Lower leg skin (tissue), 4 donors: Measurements from ENCODE around the gene EMB. TPM values are rescaled to one million over a fixed set of nuclear protein-coding genes. Genes with fewer than 3 reads are reported as not detected.

ENCODE experiments used
- DNase-seq, 2 donors: peaks; one replicate each; pipeline ENCODE4 v3.0.0-alpha.2; 2019; ENCODE audit warnings: low spot score in 2 of 2
- H3K4me3 ChIP-seq: fragments of 200-600 bp; sonication (generic); 2 replicates; pipeline ENCODE4 v1.5.1; 2017; ENCODE audit warnings: mild to moderate bottlenecking, low read depth; ENCODE audit not compliant: poor library complexity, severe bottlenecking
- POLR2A ChIP-seq, 2 donors: fragments of 450-650 bp; IDR thresholded peaks; one replicate each; pipeline ENCODE4 v1.6.1; 2016 to 2017; ENCODE audit warnings: antibody characterized with exemption in 2 of 2, mild to moderate bottlenecking in 1 of 2, moderate library complexity in 1 of 2
- WGBS, 2 donors: methylation state at CpG; one replicate each; pipeline ENCODE4 v1.1.5; 2018; 5-methylcytosine and 5-hydroxymethylcytosine counted together
- intact Hi-C: fragments of 100-400 bp; cut with DNase I; formaldehyde crosslinking; loops from one replicate; pipeline ENCODE4 v1.15.0; 2023; ENCODE audit warnings: low total_unique reads
- total RNA-seq, 4 donors: library from RNA; depleted of rRNA; stranded (reverse); fragments of >200 nt; gene quantifications; one replicate each; pipeline ENCODE4 v1.1.0, GENCODE V29; 2016
- TF ChIP-seq, protein P1 (sequence below), 3 donors: fragments of 450-650 bp; IDR thresholded peaks; one replicate each; pipeline ENCODE4 v1.5.1; 2016; ENCODE audit warnings: antibody characterized with exemption in 3 of 3, mild to moderate bottlenecking in 3 of 3, moderate library complexity in 2 of 3

The EMB gene
- total RNA-seq, 4 donors from 2014 or later, result 20.0 to 69.2 (median 35.2) TPM

DNA sequence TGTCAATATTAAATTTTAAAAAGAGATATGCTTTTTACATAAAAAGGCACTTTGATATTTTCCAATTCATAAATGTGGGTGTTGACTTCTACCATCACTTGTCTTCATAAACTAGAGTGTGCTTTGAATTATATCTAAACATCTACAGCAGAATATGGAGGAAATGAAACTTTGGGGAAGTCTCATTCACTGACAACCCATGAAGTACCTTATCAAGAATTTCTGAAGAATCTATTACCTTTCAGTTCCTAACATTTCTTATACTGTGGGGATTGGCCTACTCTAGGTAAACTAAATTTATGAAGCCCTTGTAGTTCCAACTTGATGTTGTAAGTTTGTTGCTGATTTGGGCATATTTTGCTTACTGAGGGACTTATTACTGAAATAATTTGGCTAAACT is 81.9 kb downstream of the EMB start:
- no peak overlapping the region for H3K4me3 ChIP-seq
- intact Hi-C loops, result no loop called here
- TF ChIP-seq, protein P1, sequence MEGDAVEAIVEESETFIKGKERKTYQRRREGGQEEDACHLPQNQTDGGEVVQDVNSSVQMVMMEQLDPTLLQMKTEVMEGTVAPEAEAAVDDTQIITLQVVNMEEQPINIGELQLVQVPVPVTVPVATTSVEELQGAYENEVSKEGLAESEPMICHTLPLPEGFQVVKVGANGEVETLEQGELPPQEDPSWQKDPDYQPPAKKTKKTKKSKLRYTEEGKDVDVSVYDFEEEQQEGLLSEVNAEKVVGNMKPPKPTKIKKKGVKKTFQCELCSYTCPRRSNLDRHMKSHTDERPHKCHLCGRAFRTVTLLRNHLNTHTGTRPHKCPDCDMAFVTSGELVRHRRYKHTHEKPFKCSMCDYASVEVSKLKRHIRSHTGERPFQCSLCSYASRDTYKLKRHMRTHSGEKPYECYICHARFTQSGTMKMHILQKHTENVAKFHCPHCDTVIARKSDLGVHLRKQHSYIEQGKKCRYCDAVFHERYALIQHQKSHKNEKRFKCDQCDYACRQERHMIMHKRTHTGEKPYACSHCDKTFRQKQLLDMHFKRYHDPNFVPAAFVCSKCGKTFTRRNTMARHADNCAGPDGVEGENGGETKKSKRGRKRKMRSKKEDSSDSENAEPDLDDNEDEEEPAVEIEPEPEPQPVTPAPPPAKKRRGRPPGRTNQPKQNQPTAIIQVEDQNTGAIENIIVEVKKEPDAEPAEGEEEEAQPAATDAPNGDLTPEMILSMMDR (IDR thresholded peaks at IDR 0.05), result no peak
- no peak for TF ChIP-seq POLR2A (IDR thresholded peaks at IDR 0.05)
- no peak for DNase-seq

DNA sequence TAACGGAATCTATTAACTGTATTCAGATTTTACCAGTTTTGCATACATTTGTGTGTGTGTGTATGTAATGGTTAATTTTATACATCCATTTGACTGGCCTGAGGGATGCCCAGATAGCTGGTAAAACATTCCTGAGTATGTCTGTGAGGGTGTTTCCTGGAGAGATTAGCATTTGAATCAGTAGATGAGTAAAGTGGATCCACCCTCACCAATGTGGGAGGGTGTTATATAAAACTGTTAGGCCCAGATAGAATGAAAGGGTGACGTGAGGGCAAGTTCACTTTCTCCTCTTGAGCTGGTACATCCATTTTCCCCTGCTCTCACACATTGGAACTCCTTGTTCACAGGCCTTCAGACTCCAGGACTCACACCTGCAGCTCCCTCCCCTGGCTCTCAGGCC is 88.7 kb downstream of the EMB start:
- intact Hi-C loops, result no loop called here
- TF ChIP-seq, protein P1 (IDR thresholded peaks at IDR 0.05), result no peak
- TF ChIP-seq POLR2A (IDR thresholded peaks at IDR 0.05), result no peak
- no peak for DNase-seq
- 63 to 67% methylated on average over 2 of the region's 2 CpGs for WGBS, 2 donors
- no peak overlapping the region for H3K4me3 ChIP-seq

Other genes starting within 250 kb of the EMB start
- 10 to 100 TPM in 2 of 4 donors, 1 to 10 TPM in 2; 4.8 to 13.7 (median 8.2) TPM for gene PARP8, start 225.3 kb upstream of the EMB start, total RNA-seq